Measurements from ENCODE around the gene IKBKE. TPM values are rescaled to one million over a fixed set of nuclear protein-coding genes. Genes with fewer than 3 reads are reported as not detected.

Gene IKBKE
- polyA plus RNA-seq, 2 donors, result 9.5 to 9.9 TPM

DNA sequence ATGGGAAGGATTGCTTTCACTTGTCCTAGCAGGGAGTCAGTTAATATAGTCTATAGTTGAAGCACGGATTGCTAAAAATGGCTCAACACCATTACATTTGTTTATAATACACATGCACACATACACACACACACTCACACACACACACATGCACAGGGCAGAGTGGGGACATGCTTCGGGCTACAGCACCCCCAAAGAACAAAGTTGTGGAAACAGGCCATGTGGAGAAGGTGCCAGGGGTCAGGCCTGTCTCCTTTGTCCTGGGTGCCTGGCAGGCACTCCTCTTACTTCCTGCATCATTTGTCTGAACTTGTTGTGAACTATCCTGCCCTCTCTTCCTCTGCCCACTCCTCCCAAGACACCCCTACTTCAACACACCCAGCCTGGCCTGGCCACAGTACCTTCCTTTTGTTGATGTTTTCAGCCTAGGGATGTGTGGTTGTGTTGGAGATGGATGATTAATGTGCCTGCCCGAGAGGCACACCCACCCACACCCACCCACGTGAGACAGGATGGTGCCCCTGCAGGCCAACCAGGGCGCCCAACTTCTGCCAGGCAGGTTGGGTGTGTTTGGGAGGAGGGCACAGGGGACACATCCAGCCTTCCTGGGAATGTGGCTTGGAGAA lies 54.6 kb downstream of the IKBKE start:
- Histone ChIP-seq H3K36me3 (ENCODE audit: control insufficient read depth in 2 of 2, insufficient read depth in 2 of 2, low read length in 1 of 2) (peaks cover 0 to 3% of the 10 kb centered on the region in 2 donors), H3K9me3 (ENCODE audit: control insufficient read depth in 2 of 2, insufficient read depth in 1 of 2, low read depth in 1 of 2, low read length in 1 of 2) (no peaks in the 10 kb centered on the region), H3K27me3 (ENCODE audit: control insufficient read depth in 1 of 2, insufficient read depth in 2 of 2, low read length in 2 of 2) (no peaks in the 10 kb centered on the region), H3K27ac (ENCODE audit: low read depth in 2 of 2, low read length in 1 of 2) (peak overlapping the region; percentile 43 to 90), H3K4me3 (ENCODE audit: low read depth in 1 of 2, low read length in 2 of 2) (no peak overlapping the region), H3K4me1 (ENCODE audit: control insufficient read depth in 2 of 2, insufficient read depth in 2 of 2, low read length in 1 of 2) (peaks cover 0 to 11% of the 10 kb centered on the region in 2 donors)
- WGBS, 2 donors, result 34 to 57% methylated on average over 5 of the region's 5 CpGs

DNA sequence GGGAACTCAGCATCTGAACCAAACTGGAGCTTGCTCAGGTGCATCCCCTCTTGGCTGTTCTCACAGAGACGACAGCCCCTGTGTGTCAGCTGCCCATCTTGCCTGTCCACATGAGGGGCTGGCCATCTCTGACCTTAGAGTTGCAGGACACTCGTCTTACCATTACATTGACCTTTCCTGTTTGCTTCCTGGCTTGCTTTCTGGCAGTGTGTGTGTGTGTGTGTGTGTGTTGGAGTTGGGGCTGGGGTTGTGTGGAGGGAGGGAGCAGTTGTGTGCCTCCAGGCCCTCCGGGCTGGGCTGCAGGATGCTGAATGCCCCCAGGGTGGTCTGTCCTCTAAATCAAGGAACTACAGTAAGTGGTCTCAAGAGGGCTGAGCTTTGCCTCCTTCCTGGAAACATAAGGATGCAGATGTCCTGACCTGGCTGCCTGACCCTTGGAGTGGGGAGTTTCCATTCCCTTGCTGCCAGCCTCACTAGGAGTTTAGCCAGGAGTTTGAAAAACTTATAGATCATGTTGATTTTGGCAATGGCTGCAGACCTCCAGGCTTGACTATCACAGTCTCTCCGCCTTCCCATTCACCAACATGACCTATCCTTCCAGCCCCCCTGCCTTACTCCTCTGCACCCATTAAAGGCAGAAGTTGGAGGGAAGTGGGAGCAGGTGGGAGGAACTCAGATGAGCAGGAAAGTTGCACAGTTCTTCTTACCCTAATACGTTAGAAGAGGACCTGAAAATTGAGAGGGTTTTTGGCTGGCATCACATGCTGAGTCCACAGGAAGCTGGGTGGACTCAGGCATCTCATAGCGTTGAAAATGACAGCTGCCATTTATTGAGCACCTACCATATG lies 56.0 kb downstream of the IKBKE start:
- no peaks in the 10 kb centered on the region for H3K9me3 ChIP-seq (ENCODE audit: control insufficient read depth in 2 of 2, insufficient read depth in 1 of 2, low read depth in 1 of 2, low read length in 1 of 2)
- H3K36me3 ChIP-seq (ENCODE audit: control insufficient read depth in 2 of 2, insufficient read depth in 2 of 2, low read length in 1 of 2), result peaks cover 0 to 3% of the 10 kb centered on the region in 2 donors
- H3K4me3 ChIP-seq (ENCODE audit: low read depth in 1 of 2, low read length in 2 of 2), result no peak overlapping the region
- WGBS, 2 donors, result 52 to 54% methylated on average over 6 of the region's 6 CpGs
- H3K27ac ChIP-seq (ENCODE audit: low read depth in 2 of 2, low read length in 1 of 2), result peak overlapping the region in 1 of 2 donors; percentile 20
- peaks cover 0 to 11% of the 10 kb centered on the region in 2 donors for H3K4me1 ChIP-seq (ENCODE audit: control insufficient read depth in 2 of 2, insufficient read depth in 2 of 2, low read length in 1 of 2)
- no peaks in the 10 kb centered on the region for H3K27me3 ChIP-seq (ENCODE audit: control insufficient read depth in 1 of 2, insufficient read depth in 2 of 2, low read length in 2 of 2)

DNA sequence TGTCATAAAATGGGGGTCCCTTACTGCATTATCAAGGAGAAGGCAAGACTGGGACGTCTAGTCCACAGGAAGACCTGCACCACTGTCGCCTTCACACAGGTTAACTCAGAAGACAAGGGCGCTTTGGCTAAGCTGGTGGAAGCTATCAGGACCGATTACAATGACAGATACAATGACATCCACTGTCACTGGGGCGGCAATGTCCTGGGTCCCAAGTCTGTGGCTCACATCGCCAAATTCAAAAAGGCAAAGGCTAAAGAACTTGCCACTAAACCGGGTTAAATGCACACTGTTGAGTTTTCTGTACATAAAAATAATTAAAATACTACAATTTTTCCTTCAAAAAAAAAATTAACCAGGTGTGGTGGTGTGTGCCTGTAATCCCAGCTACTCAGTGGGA lies 59.1 kb downstream of the IKBKE start:
- Histone ChIP-seq H3K27me3 (ENCODE audit: control insufficient read depth in 1 of 2, insufficient read depth in 2 of 2, low read length in 2 of 2) (no peaks in the 10 kb centered on the region), H3K27ac (ENCODE audit: low read depth in 2 of 2, low read length in 1 of 2) (no peak overlapping the region), H3K4me3 (ENCODE audit: low read depth in 1 of 2, low read length in 2 of 2) (no peak overlapping the region), H3K36me3 (ENCODE audit: control insufficient read depth in 2 of 2, insufficient read depth in 2 of 2, low read length in 1 of 2) (peaks cover 2 to 3% of the 10 kb centered on the region in 2 donors), H3K9me3 (ENCODE audit: control insufficient read depth in 2 of 2, insufficient read depth in 1 of 2, low read depth in 1 of 2, low read length in 1 of 2) (no peaks in the 10 kb centered on the region), H3K4me1 (ENCODE audit: control insufficient read depth in 2 of 2, insufficient read depth in 2 of 2, low read length in 1 of 2) (peaks cover 0 to 9% of the 10 kb centered on the region in 2 donors)
- WGBS, 2 donors, result 87 to 95% methylated on average over 7 of the region's 7 CpGs

DNA sequence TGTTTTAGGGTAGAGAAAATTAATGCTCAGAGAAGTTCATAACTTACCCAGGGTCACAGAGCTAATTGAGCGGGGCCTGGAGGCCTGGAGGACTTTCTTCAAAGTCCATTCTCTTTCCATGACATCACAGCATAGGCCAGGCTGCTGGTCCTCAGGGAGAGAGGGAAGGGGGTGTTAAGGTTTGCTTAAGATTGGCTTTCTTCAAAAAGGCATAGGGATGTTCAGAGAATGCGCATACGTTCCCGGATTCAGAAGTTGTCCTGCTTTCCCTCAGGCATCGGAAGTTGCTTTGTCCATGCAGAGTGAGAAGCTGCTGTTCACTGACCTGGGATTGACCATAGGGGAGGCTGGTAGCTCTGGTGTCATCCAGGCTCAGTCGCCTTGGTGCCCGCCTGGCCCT lies 62.1 kb downstream of the IKBKE start:
- H3K9me3 ChIP-seq (ENCODE audit: control insufficient read depth in 2 of 2, insufficient read depth in 1 of 2, low read depth in 1 of 2, low read length in 1 of 2), result no peaks in the 10 kb centered on the region
- WGBS, 2 donors, result 97 to 99% methylated on average over 7 of the region's 7 CpGs

DNA sequence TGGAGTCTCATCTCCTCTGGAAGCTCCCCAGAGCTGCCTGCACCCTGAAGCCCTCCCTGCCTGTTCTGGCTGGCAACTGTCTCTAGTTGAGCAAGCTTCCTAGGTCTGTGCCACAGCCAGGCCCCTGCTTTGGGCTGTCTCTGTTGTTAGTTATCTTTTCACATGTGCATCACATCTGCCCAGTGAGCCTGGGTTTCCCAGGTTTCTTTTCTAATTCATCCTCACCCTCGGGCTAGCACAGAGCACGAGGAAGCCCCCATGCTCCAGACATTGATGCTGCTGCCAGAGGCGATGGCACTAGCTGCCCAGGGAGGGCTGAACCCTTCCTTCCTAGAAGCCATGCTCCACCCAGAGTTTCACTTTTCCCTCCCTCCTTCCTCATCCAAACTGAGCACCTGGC lies 64.3 kb downstream of the IKBKE start:
- WGBS, 2 donors, result 89 to 90% methylated on average over 3 of the region's 3 CpGs

More for the DNA sequence above, 62.1 kb downstream of the IKBKE start:
- H3K4me1 ChIP-seq (ENCODE audit: control insufficient read depth in 2 of 2, insufficient read depth in 2 of 2, low read length in 1 of 2), result peaks cover 2 to 8% of the 10 kb centered on the region in 2 donors
- peaks cover 2 to 4% of the 10 kb centered on the region in 2 donors for H3K36me3 ChIP-seq (ENCODE audit: control insufficient read depth in 2 of 2, insufficient read depth in 2 of 2, low read length in 1 of 2)
- H3K27me3 ChIP-seq (ENCODE audit: control insufficient read depth in 1 of 2, insufficient read depth in 2 of 2, low read length in 2 of 2), result no peaks in the 10 kb centered on the region
- H3K4me3 ChIP-seq (ENCODE audit: low read depth in 1 of 2, low read length in 2 of 2), result no peak overlapping the region
- H3K27ac ChIP-seq (ENCODE audit: low read depth in 2 of 2, low read length in 1 of 2), result no peak overlapping the region

DNA sequence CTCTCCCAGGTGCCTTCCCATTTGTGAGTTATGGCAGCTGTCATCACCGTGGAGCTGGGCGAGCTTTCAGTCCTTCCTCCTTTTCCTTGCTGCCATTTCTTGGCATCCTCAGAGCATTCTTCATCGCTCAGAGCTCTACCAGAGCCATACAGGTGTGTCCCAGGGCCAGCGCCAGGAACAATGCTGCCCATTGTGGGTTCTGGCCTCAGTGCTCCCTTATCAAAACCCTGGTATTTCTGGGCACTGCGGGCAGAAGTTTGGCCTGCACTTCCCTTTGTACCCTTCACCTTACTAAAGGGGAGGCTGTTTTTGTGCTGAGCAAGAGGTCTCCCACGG lies 65.5 kb downstream of the IKBKE start:
- H3K27ac ChIP-seq (ENCODE audit: low read depth in 2 of 2, low read length in 1 of 2), result peak overlapping the region in 1 of 2 donors; percentile 24
- H3K9me3 ChIP-seq (ENCODE audit: control insufficient read depth in 2 of 2, insufficient read depth in 1 of 2, low read depth in 1 of 2, low read length in 1 of 2), result no peaks in the 10 kb centered on the region
- peaks cover 4 to 12% of the 10 kb centered on the region in 2 donors for H3K4me1 ChIP-seq (ENCODE audit: control insufficient read depth in 2 of 2, insufficient read depth in 2 of 2, low read length in 1 of 2)
- H3K36me3 ChIP-seq (ENCODE audit: control insufficient read depth in 2 of 2, insufficient read depth in 2 of 2, low read length in 1 of 2), result peaks cover 2 to 4% of the 10 kb centered on the region in 2 donors
- no peak overlapping the region for H3K4me3 ChIP-seq (ENCODE audit: low read depth in 1 of 2, low read length in 2 of 2)
- 40 to 55% methylated on average over 6 of the region's 6 CpGs for WGBS, 2 donors
- no peaks in the 10 kb centered on the region for H3K27me3 ChIP-seq (ENCODE audit: control insufficient read depth in 1 of 2, insufficient read depth in 2 of 2, low read length in 2 of 2)

More for the DNA sequence above, 64.3 kb downstream of the IKBKE start:
- H3K36me3 ChIP-seq (ENCODE audit: control insufficient read depth in 2 of 2, insufficient read depth in 2 of 2, low read length in 1 of 2), result peaks cover 2 to 4% of the 10 kb centered on the region in 2 donors
- H3K27me3 ChIP-seq (ENCODE audit: control insufficient read depth in 1 of 2, insufficient read depth in 2 of 2, low read length in 2 of 2), result no peaks in the 10 kb centered on the region
- H3K4me1 ChIP-seq (ENCODE audit: control insufficient read depth in 2 of 2, insufficient read depth in 2 of 2, low read length in 1 of 2), result peaks cover 2 to 8% of the 10 kb centered on the region in 2 donors
- no peak overlapping the region for H3K27ac ChIP-seq (ENCODE audit: low read depth in 2 of 2, low read length in 1 of 2)
- H3K9me3 ChIP-seq (ENCODE audit: control insufficient read depth in 2 of 2, insufficient read depth in 1 of 2, low read depth in 1 of 2, low read length in 1 of 2), result no peaks in the 10 kb centered on the region
- H3K4me3 ChIP-seq (ENCODE audit: low read depth in 1 of 2, low read length in 2 of 2), result no peak overlapping the region

DNA sequence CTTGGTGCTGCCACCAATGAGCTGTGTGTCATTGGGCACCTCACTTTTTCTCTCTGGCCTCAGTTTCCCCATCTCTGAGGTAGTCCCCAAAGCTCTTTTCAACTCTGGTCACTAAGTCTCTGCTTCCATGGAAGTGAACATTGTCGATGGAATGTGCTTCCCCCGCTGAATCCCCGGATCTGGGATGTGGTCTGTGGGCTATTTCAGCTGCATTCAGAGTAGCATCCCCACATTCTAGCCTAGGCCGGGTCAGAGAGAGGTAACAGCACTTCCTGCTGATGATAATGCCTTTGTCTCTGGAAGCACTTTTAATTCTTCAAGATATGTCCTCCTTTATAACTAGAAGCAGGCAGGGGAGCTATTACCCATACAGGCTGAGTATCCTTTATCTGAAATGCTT lies 66.9 kb downstream of the IKBKE start:
- H3K9me3 ChIP-seq (ENCODE audit: control insufficient read depth in 2 of 2, insufficient read depth in 1 of 2, low read depth in 1 of 2, low read length in 1 of 2), result no peaks in the 10 kb centered on the region
- H3K27ac ChIP-seq (ENCODE audit: low read depth in 2 of 2, low read length in 1 of 2), result no peak overlapping the region
- H3K4me1 ChIP-seq (ENCODE audit: control insufficient read depth in 2 of 2, insufficient read depth in 2 of 2, low read length in 1 of 2), result peaks cover 4 to 12% of the 10 kb centered on the region in 2 donors
- H3K4me3 ChIP-seq (ENCODE audit: low read depth in 1 of 2, low read length in 2 of 2), result no peak overlapping the region
- WGBS, 2 donors, result 87 to 91% methylated on average over 4 of the region's 4 CpGs
- no peaks in the 10 kb centered on the region for H3K27me3 ChIP-seq (ENCODE audit: control insufficient read depth in 1 of 2, insufficient read depth in 2 of 2, low read length in 2 of 2)
- H3K36me3 ChIP-seq (ENCODE audit: control insufficient read depth in 2 of 2, insufficient read depth in 2 of 2, low read length in 1 of 2), result peaks cover 2 to 7% of the 10 kb centered on the region in 2 donors

DNA sequence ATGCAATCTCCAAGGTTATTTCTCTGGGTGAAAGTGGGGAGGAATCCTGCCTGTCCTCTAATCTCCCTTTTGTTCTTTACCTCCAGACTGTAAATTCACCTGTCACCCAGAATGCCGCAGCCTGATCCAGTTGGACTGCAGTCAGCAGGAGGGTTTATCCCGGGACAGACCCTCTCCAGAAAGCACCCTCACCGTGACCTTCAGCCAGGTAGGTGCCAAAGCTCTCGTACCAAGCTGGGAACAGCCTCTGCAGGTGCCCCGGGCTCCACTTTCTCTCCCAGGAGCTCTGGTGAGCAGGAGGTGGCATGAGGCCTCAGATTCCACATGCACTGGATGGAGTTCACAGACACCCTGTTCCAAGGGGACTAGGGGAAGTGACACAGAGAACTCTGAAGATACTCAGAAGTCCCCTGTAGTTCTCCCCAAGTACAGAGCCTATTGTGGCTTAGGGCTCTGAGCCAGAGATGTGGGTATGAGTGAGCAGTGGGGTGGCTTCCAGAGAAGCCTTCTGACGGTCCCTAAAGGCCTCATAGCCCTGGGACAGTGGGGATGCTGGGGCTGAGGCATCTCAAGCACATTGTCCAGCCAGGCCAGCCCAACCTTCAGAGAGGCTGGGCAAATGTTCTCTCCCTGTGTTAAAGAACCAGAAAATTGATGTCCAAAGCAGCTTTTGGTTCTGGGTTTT lies 68.0 kb downstream of the IKBKE start:
- peaks cover 2 to 8% of the 10 kb centered on the region in 2 donors for H3K36me3 ChIP-seq (ENCODE audit: control insufficient read depth in 2 of 2, insufficient read depth in 2 of 2, low read length in 1 of 2)
- H3K27me3 ChIP-seq (ENCODE audit: control insufficient read depth in 1 of 2, insufficient read depth in 2 of 2, low read length in 2 of 2), result no peaks in the 10 kb centered on the region
- 56 to 60% methylated on average over 6 of the region's 6 CpGs for WGBS, 2 donors
- H3K4me1 ChIP-seq (ENCODE audit: control insufficient read depth in 2 of 2, insufficient read depth in 2 of 2, low read length in 1 of 2), result peaks cover 4 to 8% of the 10 kb centered on the region in 2 donors
- no peaks in the 10 kb centered on the region for H3K9me3 ChIP-seq (ENCODE audit: control insufficient read depth in 2 of 2, insufficient read depth in 1 of 2, low read depth in 1 of 2, low read length in 1 of 2)
- no peak overlapping the region for H3K4me3 ChIP-seq (ENCODE audit: low read depth in 1 of 2, low read length in 2 of 2)
- H3K27ac ChIP-seq (ENCODE audit: low read depth in 2 of 2, low read length in 1 of 2), result peak overlapping the region in 1 of 2 donors; percentile 48

DNA sequence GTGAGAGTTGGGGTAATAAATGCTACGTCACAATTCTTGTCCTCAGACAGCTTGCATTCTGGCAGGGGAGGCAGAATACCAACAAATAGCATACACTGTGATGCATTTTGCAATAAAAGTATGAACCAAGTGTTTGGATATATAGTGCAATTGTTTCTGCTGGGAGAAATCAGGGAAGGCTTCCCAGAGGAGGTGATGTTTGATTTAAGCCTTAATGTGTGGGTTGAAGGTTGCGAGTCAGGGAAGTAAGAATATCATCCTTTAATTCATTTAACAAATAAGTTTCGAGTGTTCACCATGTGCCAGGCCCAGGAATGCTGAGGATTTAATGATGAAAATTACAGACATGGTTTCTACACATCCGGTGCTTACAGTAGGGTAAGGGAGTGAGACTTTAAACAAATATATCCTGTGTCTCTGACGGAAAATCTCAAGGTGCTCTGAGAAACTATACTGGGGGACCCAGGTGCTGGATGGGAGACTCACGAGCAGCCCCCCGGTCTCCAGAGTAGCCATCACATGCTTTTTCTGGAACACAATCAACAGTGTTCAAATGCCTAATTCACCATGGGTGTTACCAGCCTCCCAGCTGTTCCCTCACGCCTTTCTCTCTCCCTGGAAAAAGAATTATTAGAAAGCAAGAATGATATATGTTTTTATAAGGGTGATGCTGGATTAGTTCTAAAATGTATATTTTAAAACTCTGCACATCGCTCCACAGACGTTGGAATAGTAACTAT lies 68.8 kb downstream of the IKBKE start:
- Histone ChIP-seq H3K4me3 (ENCODE audit: low read depth in 1 of 2, low read length in 2 of 2) (no peak overlapping the region), H3K27ac (ENCODE audit: low read depth in 2 of 2, low read length in 1 of 2) (no peak overlapping the region), H3K27me3 (ENCODE audit: control insufficient read depth in 1 of 2, insufficient read depth in 2 of 2, low read length in 2 of 2) (no peaks in the 10 kb centered on the region), H3K9me3 (ENCODE audit: control insufficient read depth in 2 of 2, insufficient read depth in 1 of 2, low read depth in 1 of 2, low read length in 1 of 2) (no peaks in the 10 kb centered on the region), H3K4me1 (ENCODE audit: control insufficient read depth in 2 of 2, insufficient read depth in 2 of 2, low read length in 1 of 2) (peaks cover 4 to 6% of the 10 kb centered on the region in 2 donors), H3K36me3 (ENCODE audit: control insufficient read depth in 2 of 2, insufficient read depth in 2 of 2, low read length in 1 of 2) (peaks cover 0 to 8% of the 10 kb centered on the region in 2 donors)
- 85% methylated on average over 10 of the region's 10 CpGs for WGBS, 2 donors
